Neural crest cell (in vitro differentiated cells): Measurements from ENCODE around the gene NUDCD3. TPM values are rescaled to one million over a fixed set of nuclear protein-coding genes. Genes with fewer than 3 reads are reported as not detected.

ENCODE experiments used
- DNase-seq: peaks from one replicate; pipeline ENCODE4 v3.0.0; 2021; ENCODE audit warnings: low read depth, mixed read lengths, low spot score
- H3K27ac Mint-ChIP-seq: one replicate; pipeline ENCODE4 v1.8.0; 2021; ENCODE audit warnings: mild to moderate bottlenecking, mixed read lengths; ENCODE audit not compliant: unreplicated experiment
- H3K27me3 Mint-ChIP-seq: 2 replicates; pipeline ENCODE4 v1.8.0; 2021; ENCODE audit warnings: low read depth, mild to moderate bottlenecking, mixed read lengths
- H3K36me3 Mint-ChIP-seq: 2 replicates; pipeline ENCODE4 v1.8.0; 2021; ENCODE audit warnings: low read depth, mild to moderate bottlenecking, mixed read lengths
- H3K4me1 Mint-ChIP-seq: 2 replicates; pipeline ENCODE4 v1.8.0; 2021; ENCODE audit warnings: mixed read lengths
- H3K4me3 Mint-ChIP-seq: one replicate; pipeline ENCODE4 v1.8.0; 2021; ENCODE audit warnings: mild to moderate bottlenecking, mixed read lengths
- H3K9me3 Mint-ChIP-seq: 2 replicates; pipeline ENCODE4 v1.8.0; 2021; ENCODE audit warnings: mixed read lengths
- CTCF ChIP-seq: fragments of 200-600 bp; sonication (generic); conservative IDR thresholded peaks from 2 replicates; pipeline ENCODE4 v1.5.0; 2021; ENCODE audit warnings: antibody characterized with exemption, mild to moderate bottlenecking
- total RNA-seq: library from RNA; stranded (reverse); gene quantifications from 2 replicates; pipeline ENCODE4 v1.2.1, GENCODE V29; 2021

The NUDCD3 gene
- total RNA-seq, 1 donor from 2014 or later = 93.2 TPM

- no peak overlapping the region for H3K4me3 Mint-ChIP-seq
- H3K36me3 Mint-ChIP-seq = no peaks in the 10 kb centered on the region
- no peak overlapping the region for H3K27ac Mint-ChIP-seq
- TF ChIP-seq CTCF = peak; percentile 39
- peaks cover 13% of the 10 kb centered on the region for H3K4me1 Mint-ChIP-seq
- H3K27me3 Mint-ChIP-seq = peaks cover 14% of the 10 kb centered on the region
- no peak for DNase-seq
- no peaks in the 10 kb centered on the region for H3K9me3 Mint-ChIP-seq
Observed at GRCh38 chr7:44375236-44375699, 115.2 kb downstream of the NUDCD3 start.

DNA sequence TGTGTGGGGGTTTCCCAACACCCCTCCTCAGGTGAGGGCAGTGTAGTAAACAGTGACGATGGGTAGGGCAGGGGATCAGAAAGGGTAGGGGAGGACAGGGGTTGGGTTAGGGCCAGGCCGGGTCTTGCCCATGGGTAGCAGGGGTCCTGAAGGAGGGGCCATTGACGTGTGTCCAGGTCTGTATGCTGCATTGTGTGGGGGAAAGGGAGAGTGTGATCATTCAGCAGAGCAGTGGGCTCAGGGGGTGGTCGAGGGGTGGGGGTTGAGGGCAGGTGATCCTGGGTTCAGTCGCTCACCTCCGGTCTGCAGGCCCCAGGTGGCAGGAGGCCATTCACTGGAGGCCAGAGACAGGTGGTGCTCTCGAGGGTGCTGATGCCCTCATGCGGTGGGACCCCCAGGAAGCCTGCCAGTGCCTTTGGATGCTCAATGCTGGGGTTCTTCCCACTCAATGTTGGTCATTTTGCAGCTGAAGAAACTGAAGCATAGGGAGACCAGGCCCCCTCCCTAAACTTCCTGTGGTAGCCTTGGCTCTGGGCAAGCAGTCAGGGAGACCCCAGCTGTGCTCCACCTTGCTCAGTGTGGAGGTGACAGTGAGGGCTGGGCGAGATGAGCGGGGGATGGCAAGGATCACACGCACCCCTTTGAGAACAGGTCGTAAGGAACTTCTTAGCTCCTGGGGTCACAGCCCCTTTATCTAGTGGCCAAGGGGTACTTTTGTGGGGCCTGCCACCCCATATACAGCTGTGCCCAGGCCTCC lies 116.3 kb downstream of the NUDCD3 start:
- H3K27me3 Mint-ChIP-seq = peaks cover 20% of the 10 kb centered on the region
- H3K27ac Mint-ChIP-seq = no peak overlapping the region
- H3K4me3 Mint-ChIP-seq = no peak overlapping the region
- DNase-seq = no peak
- no peaks in the 10 kb centered on the region for H3K9me3 Mint-ChIP-seq
- no peaks in the 10 kb centered on the region for H3K36me3 Mint-ChIP-seq
- no peak for TF ChIP-seq CTCF
- H3K4me1 Mint-ChIP-seq = peaks cover 8% of the 10 kb centered on the region

DNA sequence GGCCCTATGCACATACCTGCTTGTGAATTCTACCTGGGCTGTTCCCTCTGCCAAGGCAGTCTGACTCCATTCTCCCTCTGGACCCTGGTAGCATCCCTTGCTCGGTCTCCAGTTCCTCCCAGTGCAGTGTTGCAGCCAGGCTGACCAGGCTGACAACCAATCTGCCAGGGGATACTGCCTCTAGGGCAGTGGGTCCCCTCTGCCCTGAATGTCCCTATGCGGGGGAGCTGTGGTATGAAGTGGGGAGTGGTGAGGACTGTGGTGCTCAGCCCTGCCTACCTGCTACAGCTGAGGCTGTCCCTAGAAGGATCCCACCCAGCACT lies 117.1 kb downstream of the NUDCD3 start:
- no peaks in the 10 kb centered on the region for H3K9me3 Mint-ChIP-seq
- H3K36me3 Mint-ChIP-seq = no peaks in the 10 kb centered on the region

GRCh38 chr7:44372560-44373417 lies 117.7 kb downstream of the NUDCD3 start:
- DNase-seq = no peak
- Mint-ChIP-seq H3K4me3 (no peak overlapping the region), H3K9me3 (no peaks in the 10 kb centered on the region), H3K4me1 (no peaks in the 10 kb centered on the region), H3K27ac (no peak overlapping the region), H3K27me3 (peaks cover 20% of the 10 kb centered on the region), H3K36me3 (no peaks in the 10 kb centered on the region)
- TF ChIP-seq CTCF = no peak

More for the DNA sequence above, 117.1 kb downstream of the NUDCD3 start:
- peaks cover 20% of the 10 kb centered on the region for H3K27me3 Mint-ChIP-seq
- H3K4me1 Mint-ChIP-seq = peaks cover under 1% of the 10 kb centered on the region
- H3K27ac Mint-ChIP-seq = no peak overlapping the region
- no peak for DNase-seq
- no peak overlapping the region for H3K4me3 Mint-ChIP-seq
- no peak for TF ChIP-seq CTCF

DNA sequence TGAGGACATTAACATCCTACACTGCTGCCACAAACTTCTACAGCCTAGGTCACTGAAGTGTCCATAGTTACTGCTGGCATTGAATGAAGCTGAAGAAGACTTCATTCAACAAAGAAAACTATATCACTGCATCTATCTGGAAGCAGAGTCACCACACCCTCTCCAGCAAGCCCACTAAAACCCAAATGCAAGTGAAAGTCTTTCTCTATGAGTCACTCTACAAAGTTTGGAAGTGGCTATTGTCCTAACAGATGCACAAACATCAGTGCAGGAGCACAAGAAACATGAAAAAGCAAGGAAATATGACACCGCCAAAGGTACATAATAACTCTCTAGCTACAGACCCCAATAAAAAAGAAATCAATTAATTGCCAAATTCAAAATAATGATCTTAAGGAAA lies 121.6 kb downstream of the NUDCD3 start:
- H3K4me3 Mint-ChIP-seq = no peak overlapping the region
- DNase-seq = no peak
- no peaks in the 10 kb centered on the region for H3K36me3 Mint-ChIP-seq
- no peak for TF ChIP-seq CTCF
- no peaks in the 10 kb centered on the region for H3K4me1 Mint-ChIP-seq
- no peak overlapping the region for H3K27ac Mint-ChIP-seq
- H3K9me3 Mint-ChIP-seq = no peaks in the 10 kb centered on the region
- peaks cover 20% of the 10 kb centered on the region for H3K27me3 Mint-ChIP-seq
